ENCODE data around the gene SLC35B1.

The SLC35B1 gene

DNA sequence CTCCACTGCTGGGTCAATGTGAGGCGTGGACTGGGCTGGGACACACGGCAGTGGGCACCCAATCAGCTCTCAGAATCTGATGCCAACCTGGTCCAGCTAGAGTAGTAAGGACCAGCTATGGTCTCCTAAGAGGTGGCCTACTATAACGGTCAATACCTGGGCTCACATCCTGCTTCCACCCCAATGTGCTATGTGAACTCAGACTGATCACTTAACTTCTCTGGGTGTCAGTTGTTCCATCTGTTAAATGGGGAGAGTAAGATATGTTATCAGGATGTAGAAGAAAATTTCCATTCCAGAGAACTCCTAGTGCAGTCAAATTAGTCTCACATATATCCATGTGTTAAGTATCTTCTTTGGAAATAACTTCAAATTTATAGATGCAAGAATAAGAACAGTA is 42.0 kb upstream of the SLC35B1 start:
- TF ChIP-seq ZFX (IDR thresholded peaks at IDR 0.05; ENCODE audit: borderline replicate concordance) = no peak
- TF ChIP-seq, protein P1, sequence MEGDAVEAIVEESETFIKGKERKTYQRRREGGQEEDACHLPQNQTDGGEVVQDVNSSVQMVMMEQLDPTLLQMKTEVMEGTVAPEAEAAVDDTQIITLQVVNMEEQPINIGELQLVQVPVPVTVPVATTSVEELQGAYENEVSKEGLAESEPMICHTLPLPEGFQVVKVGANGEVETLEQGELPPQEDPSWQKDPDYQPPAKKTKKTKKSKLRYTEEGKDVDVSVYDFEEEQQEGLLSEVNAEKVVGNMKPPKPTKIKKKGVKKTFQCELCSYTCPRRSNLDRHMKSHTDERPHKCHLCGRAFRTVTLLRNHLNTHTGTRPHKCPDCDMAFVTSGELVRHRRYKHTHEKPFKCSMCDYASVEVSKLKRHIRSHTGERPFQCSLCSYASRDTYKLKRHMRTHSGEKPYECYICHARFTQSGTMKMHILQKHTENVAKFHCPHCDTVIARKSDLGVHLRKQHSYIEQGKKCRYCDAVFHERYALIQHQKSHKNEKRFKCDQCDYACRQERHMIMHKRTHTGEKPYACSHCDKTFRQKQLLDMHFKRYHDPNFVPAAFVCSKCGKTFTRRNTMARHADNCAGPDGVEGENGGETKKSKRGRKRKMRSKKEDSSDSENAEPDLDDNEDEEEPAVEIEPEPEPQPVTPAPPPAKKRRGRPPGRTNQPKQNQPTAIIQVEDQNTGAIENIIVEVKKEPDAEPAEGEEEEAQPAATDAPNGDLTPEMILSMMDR (IDR thresholded peaks at IDR 0.05) = no peak
- H3K27ac ChIP-seq = no peak overlapping the region

DNA sequence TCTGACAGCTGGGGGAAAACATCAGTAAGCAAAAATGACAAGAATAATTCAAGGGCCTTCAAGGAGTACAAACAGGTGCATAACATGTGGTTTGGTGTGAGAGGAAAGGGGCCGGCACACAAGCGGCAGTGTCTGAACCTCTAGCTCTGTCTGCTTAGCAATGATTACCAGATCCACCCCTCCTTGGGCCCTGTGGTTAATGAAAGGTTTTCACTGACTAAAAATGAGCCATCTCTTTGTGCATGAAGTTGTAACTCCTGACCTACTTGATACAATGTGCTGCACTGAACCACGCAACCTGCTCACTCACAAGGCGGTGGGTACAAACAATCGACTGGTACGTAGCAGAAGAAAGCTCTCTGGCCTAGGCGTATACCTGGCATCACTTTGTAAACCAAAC is 41.0 kb upstream of the SLC35B1 start:
- H3K27ac ChIP-seq = no peak overlapping the region
- TF ChIP-seq ZFX (IDR thresholded peaks at IDR 0.05; ENCODE audit: borderline replicate concordance) = no peak
- TF ChIP-seq, protein P1 (IDR thresholded peaks at IDR 0.05) = no peak

DNA sequence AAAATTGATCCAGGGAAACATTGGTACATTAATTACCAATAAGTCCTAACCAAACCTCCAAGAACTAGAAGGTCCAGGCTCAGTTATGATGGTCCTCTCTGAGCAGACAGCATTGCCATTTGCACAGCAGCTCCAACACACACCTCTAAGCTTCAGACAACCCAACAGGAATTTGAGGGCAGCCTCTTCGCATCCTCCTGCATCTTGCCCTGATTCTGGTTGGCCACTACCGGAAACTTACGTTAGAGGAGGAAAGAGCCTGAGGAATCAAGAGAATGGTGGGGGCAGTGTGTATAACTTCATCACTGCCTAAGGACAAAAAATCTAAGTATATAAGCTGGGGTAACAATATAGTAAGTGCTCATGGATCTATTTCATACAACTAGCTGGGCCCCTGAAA is 40.5 kb upstream of the SLC35B1 start:
- H3K27ac ChIP-seq = no peak overlapping the region

DNA sequence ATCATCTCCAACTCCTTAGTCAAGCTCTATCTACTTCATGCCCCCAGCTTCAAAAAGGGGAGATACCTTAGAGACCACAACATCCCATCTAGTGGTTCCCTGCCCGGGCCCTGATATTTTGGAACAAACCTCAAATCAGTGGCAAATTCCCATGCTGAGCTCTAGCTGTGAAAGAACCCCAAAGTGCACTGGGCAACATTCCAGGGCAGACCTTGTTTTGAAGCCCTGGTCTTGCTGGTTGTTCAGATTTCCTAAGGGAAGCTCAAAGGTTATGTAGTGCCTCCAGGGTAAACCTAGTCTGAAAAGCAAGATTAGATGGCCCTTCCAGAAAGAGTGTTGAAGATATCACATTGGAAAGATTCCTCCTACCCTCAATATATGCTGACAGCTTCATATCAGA is 39.9 kb upstream of the SLC35B1 start:
- TF ChIP-seq ZFX (IDR thresholded peaks at IDR 0.05; ENCODE audit: borderline replicate concordance) = no peak
- no peak overlapping the region for H3K27ac ChIP-seq

More for the DNA sequence above, 40.5 kb upstream of the SLC35B1 start:
- no peak for TF ChIP-seq ZFX (IDR thresholded peaks at IDR 0.05; ENCODE audit: borderline replicate concordance)
- TF ChIP-seq, protein P1 (IDR thresholded peaks at IDR 0.05) = no peak

DNA sequence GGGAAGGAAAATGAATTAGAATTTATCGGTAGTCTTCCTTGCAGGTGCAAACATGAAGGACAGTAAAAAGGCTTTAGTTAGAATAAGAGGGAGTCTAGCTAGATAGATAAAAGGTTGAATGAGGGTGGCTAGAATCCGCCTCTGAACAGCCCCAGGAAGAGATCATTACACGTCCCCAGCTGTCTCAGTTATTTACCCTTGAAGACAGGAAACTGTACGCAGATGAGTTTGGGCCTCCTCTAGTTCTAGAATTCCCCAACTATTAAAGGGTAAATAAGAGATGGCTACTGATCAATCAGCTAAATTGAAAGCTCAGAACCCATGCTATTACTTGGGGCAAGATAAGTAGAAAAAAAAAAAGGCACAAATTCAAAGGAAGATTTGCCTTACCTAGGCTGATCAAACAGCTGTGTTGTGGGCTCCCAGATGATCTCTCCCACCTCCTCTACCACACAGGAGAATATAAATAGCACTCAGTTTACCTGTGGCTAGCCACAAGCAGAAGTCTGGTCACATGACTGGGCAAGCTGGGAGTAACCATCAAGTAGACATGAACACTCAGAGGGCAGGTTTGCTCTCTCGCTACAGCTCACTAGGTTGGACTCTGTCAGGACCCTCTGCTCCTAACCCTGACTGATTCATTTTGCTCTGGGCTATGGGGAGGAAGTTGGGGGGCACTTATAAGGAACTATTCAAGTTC is 39.2 kb upstream of the SLC35B1 start:
- no peak overlapping the region for H3K27ac ChIP-seq
- TF ChIP-seq ZFX (IDR thresholded peaks at IDR 0.05; ENCODE audit: borderline replicate concordance) = no peak

DNA sequence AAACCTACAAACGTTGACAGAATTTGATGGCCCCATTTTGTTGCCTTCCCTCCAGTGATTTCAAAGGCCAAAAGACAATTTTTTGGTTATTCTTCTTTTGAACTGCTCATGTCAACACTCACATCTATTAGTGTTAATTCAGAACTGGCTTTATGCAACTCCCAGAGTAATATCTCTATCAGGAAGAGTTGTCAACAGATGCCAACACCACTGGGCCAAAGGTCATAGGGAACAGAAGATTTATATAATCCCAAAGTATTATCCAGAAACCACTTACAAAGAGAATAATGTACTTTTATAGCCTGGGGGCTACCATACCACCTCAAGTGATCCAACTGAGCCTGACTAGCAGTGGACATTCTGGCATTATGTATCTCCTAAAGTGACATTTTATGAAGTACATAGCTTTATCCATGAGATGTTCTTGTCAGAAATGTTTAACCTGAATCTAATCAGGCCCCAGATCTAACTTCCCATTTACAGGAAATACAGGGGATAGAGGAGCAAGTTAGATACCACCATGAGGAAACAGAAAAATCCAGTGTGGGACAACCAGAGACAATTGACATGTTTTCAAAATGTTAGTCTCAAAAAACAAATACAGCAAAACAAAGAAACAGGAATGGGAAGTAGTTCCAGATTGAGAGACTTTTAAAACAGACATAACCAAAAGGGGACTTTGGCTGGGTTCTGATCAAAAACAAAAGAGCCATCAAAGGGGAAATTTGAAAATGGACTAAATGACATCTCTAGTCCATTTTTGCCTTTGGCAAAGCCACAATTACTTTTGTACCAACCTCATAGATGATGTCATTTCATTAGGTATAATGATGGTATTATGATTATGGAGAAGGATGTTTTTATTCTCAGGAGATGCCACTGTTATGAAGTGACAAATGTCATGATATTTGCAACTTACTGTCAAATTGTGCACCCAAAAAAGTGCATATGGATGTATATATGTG is 37.7 kb upstream of the SLC35B1 start:
- TF ChIP-seq, protein P1 (IDR thresholded peaks at IDR 0.05) = no peak
- no peak for TF ChIP-seq ZFX (IDR thresholded peaks at IDR 0.05; ENCODE audit: borderline replicate concordance)
- no peak overlapping the region for H3K27ac ChIP-seq

DNA sequence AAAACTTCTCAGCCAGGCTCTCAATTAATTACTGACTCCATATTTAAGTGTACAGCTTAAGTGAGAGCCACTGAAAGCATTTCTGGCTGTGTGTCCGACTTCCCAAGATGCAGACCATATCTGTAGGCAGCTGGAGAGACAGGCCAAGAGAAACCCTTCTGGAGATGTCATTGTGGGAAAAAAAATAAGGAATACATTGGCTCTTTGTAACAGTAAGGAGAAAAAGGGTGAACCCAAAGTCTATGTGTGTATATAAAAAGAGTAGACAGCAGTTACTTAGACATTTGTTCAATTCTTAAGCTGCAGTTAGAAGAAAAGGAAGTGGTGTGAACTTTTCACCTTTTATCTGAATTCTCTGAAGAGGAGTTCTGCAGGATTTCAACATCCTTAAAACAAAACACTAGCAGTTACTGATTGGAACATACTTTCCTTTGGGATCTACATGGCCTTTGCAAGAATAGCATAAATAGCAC is 34.4 kb upstream of the SLC35B1 start:
- TF ChIP-seq, protein P1 (IDR thresholded peaks at IDR 0.05) = no peak
- no peak for TF ChIP-seq ZFX (IDR thresholded peaks at IDR 0.05; ENCODE audit: borderline replicate concordance)
- H3K27ac ChIP-seq = no peak overlapping the region

DNA sequence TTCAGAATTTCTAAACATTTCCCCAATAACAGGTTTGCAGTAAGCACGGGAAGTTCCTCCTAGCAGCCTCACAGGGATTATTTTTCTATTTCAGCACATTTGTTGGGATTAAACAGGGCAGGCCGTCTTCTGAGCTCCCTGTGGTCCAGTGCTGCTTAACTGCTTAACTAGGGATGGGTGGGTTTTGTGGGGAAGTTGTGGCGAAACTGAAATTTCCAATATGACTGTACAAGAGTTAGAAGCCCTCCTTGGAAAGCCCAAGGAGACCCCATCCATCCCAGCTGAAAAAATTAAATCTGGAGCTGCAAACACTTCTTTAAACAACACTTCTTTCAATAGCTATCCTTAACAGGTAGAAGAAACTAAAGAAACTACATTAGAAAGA is 33.9 kb upstream of the SLC35B1 start:
- TF ChIP-seq, protein P1 (IDR thresholded peaks at IDR 0.05) = no peak
- no peak for TF ChIP-seq ZFX (IDR thresholded peaks at IDR 0.05; ENCODE audit: borderline replicate concordance)
- no peak overlapping the region for H3K27ac ChIP-seq

Data from 22Rv1 (cell line).